Large intestine (tissue), 3 donors: ENCODE measurements around the gene SLC25A26. TPM values are rescaled to one million over a fixed set of nuclear protein-coding genes. Genes with fewer than 3 reads are reported as not detected.

Experiments used
- DNase-seq, 2 donors: peaks; one replicate each; pipeline versions ENCODE4 v3.0.0 to v3.0.0-alpha.2; 2013
- H3K27ac ChIP-seq: one replicate; pipeline ENCODE4 v1.5.1; 2013; ENCODE audit warnings: low read length
- H3K27me3 ChIP-seq: 2 replicates; pipeline ENCODE4 v1.6.1; 2013; ENCODE audit warnings: low read length; ENCODE audit not compliant: control insufficient read depth, insufficient read depth
- H3K36me3 ChIP-seq: 2 replicates; pipeline ENCODE4 v1.6.1; 2013; ENCODE audit warnings: low read length; ENCODE audit not compliant: control insufficient read depth, insufficient read depth
- H3K4me1 ChIP-seq: one replicate; pipeline ENCODE4 v1.6.1; 2013; ENCODE audit warnings: low read length; ENCODE audit not compliant: control insufficient read depth, insufficient read depth
- H3K4me3 ChIP-seq: one replicate; pipeline ENCODE4 v1.5.1; 2013; ENCODE audit warnings: low read length
- H3K9me3 ChIP-seq: one replicate; pipeline ENCODE4 v1.6.1; 2013; ENCODE audit warnings: mild to moderate bottlenecking, low read depth, low read length, moderate library complexity; ENCODE audit not compliant: control insufficient read depth
- WGBS: methylation state at CpG from one replicate; pipeline ENCODE4 v1.1.5; 2013; ENCODE audit warnings: low lambda C conversion rate; ENCODE audit not compliant: insufficient coverage; 5-methylcytosine and 5-hydroxymethylcytosine counted together
- polyA plus RNA-seq: library from polyadenylated mRNA; unstranded; fragments of 120-200 nt; gene quantifications from one replicate; pipeline ENCODE4 v1.2.1, GENCODE V29; 2013

The SLC25A26 gene
- polyA plus RNA-seq, 1 donor = 19.9 TPM

DNA sequence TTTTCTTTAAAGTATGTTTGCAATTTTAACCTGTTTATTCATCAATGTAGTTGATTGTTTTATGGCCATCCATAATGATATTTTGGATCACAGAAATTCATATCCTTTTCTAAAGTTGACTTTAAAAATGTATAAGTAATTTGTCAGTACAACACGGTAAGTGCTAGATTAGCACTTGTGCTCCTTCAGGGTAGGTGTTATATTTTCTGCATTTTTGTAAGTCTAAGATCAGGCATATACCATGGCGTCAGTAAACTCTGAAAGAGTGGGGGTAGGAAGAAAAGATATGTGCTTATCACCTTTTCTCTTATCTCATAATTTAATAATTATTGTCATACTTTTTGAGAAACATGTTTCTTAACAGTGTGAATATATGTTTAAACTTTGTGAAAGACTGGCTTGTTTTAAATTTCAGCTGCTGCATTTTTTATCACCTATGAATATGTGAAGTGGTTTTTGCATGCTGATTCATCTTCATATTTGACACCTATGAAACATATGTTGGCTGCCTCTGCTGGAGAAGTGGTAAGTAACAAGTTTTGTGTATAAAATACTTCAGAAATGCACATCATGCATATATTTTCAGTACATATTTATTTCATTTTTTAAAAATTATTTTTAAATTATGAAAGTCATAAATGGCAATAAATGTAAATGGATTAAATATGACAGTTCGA, 22.1 kb downstream of the SLC25A26 start:
- DNase-seq = no peak

DNA sequence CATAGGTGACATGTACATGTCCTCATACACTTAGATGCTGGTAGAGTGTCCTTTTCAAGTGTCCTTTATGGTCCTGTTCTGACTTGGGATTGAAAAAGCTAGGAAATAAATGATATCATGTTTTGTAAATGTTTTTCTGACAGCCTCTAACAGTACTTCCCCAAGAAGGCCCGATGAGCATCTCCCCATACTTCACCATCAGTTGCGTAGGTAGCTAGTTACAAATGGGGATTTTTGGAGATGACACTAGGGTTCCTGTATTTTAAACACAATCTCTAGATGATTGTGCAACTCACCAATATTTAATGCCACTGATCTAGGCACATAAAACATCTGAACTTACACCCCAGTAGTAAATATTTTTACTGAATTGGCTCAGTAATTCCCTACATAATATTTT, 27.8 kb downstream of the SLC25A26 start:
- WGBS = no CpG with 5 or more reads among the region's 2 CpGs
- H3K9me3 ChIP-seq = no peaks in the 10 kb centered on the region
- no peak overlapping the region for H3K27ac ChIP-seq
- H3K36me3 ChIP-seq = peaks cover 18% of the 10 kb centered on the region
- no peaks in the 10 kb centered on the region for H3K27me3 ChIP-seq
- DNase-seq = no peak
- no peaks in the 10 kb centered on the region for H3K4me1 ChIP-seq
- H3K4me3 ChIP-seq = no peak overlapping the region

More for the DNA sequence above, 22.1 kb downstream of the SLC25A26 start:
- Histone ChIP-seq H3K36me3 (peaks cover 21% of the 10 kb centered on the region), H3K4me1 (no peaks in the 10 kb centered on the region), H3K9me3 (no peaks in the 10 kb centered on the region), H3K4me3 (no peak overlapping the region), H3K27me3 (no peaks in the 10 kb centered on the region), H3K27ac (no peak overlapping the region)
- WGBS = 93% methylated on average over 3 of the region's 3 CpGs

DNA sequence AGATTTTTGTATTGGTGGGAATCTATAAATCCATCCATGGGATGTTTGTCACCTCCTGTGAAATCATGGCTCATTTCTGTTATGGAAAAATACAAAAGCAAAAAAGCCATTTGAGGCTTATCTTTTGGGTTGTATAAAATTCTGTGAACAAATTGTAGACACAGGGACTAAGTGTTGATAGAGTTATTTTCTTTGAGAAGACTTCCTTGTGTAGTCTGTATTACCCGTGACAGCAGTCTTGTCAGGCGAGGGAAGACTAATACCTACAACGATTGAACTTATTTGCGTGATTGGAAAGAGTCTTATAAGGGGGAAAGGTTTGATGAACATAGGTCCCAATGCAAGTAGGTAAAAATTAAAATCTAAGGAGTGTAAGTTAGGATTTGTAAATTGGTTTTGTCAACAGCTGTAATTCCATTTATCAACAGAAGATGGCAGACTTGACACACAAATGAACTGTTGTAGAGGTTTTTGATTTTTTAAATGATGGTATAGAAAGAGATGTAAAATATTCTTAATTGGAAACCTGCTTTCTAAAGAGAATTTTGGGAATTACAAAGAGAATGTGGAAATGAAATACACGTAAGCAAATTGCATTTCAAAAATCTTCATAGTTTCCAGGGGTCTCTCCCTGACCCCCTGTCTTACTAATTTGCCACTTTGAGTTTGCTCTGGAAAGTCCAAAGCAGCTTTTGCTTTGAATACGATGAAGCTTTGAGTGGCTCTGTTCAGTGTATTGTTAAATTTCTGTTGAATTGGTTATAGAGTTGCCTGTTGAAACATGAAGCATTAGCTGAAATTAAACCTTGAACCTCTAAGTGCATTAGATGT, 33.2 kb downstream of the SLC25A26 start:
- H3K9me3 ChIP-seq = no peaks in the 10 kb centered on the region
- no peaks in the 10 kb centered on the region for H3K4me1 ChIP-seq
- no peaks in the 10 kb centered on the region for H3K27me3 ChIP-seq
- DNase-seq = peak; percentile 10 to 48
- H3K36me3 ChIP-seq = peaks cover 14% of the 10 kb centered on the region
- H3K4me3 ChIP-seq = no peak overlapping the region
- 0% methylated on average over 2 of the region's 6 CpGs for WGBS
- no peak overlapping the region for H3K27ac ChIP-seq

DNA sequence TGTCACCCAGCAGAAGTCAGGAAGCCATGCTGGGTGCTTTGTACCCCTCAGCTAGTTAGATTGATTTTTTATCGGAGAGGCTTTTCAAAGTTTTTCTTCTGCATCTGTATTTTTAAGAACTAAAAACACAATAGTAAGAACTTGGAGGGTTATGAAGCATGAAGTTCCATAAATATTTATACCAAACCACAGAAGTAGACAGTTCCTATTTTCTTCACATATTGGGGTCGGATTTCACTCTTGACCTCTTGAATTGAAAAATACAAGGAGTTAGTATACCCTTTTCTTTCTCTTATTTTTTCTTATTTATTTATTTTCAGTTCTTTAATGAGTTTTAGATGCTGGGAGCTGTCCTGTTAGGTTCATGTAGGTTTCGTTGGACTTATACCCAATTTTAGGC, 35.1 kb downstream of the SLC25A26 start:
- H3K9me3 ChIP-seq = no peaks in the 10 kb centered on the region
- no peak for DNase-seq
- no peak overlapping the region for H3K4me3 ChIP-seq
- H3K36me3 ChIP-seq = peaks cover 9% of the 10 kb centered on the region
- no peaks in the 10 kb centered on the region for H3K4me1 ChIP-seq
- no peak overlapping the region for H3K27ac ChIP-seq
- WGBS = 75% methylated on average over 2 of the region's 3 CpGs
- H3K27me3 ChIP-seq = no peaks in the 10 kb centered on the region

DNA sequence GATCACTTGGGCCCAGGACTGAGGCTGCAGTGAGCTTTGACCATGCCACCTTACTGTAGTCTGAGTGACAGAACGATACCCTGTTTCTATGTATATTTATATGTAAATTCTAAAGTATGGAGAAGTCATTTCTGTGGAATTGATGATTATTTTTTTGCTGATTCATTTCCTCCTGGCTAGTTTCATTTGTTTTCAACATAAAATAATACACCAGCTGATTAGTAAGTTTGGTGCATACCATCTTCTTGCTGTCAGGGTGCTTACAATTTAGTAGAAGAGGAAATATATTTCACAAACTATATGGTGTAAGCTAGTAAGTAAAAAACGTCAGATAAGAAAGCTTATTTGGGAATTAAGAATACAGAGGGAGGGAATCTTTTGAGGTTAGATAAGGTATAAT, 36.0 kb downstream of the SLC25A26 start:
- WGBS = 92% methylated on average over 1 of the region's 2 CpGs
- Histone ChIP-seq H3K9me3 (no peaks in the 10 kb centered on the region), H3K36me3 (peaks cover 7% of the 10 kb centered on the region), H3K27me3 (no peaks in the 10 kb centered on the region), H3K4me1 (no peaks in the 10 kb centered on the region), H3K4me3 (no peak overlapping the region), H3K27ac (no peak overlapping the region)
- DNase-seq = no peak

DNA sequence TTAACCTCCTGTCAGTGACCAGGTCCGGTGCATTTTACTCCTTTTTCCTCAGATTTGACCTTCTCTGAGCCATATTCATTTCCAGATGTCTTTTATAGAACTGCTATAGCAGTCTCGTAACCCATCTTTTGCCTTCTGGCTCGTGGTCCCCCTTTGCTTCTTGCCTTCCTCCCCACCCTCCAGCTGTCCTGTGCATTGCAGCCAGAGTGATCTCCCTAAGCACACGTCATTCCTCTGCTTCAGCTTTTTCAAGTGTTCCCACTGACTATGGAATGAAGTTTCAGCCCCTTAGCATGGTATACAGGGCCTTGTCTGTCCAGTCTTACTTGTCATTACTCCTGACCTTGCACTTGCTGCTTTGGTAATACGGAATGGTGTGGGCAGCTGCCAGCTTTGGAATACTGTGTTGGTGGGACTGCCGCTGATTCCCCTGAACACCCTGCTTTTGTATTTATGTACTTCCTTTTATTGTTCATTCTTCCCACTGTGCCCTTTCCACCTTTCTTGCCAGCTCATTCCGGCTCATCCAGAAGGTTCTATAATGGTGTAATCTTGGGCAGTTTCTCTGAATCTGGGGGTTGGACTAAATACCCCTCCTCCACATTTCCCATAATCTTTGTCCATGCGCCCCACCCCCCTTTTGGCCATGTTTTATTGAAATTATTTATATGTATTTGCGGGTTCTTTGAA, 38.9 kb downstream of the SLC25A26 start:
- Histone ChIP-seq H3K4me3 (no peak overlapping the region), H3K27ac (no peak overlapping the region), H3K27me3 (no peaks in the 10 kb centered on the region), H3K4me1 (no peaks in the 10 kb centered on the region), H3K9me3 (no peaks in the 10 kb centered on the region), H3K36me3 (peaks cover 13% of the 10 kb centered on the region)
- DNase-seq = no peak
- 100% methylated on average over 1 of the region's 9 CpGs for WGBS

DNA sequence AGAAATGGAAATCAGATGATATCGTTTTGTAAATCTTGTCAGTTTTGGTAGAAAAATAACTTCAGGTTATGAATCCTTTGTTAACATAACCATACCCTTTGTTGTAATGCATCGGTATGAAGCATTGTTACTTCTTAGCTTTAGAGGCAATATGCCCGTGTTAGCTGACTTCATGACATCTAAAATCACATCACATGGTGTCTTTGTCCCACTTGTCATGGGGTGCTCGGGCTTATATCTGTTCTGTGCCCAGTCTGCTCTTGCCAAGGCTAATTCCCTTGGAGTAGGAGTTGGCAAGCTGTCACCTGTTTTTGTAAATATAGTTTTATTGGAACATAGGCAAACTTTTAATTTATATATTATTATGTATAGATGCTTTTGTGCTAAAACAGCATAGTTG, 39.6 kb downstream of the SLC25A26 start:
- 86% methylated on average over 1 of the region's 4 CpGs for WGBS
- no peak for DNase-seq

DNA sequence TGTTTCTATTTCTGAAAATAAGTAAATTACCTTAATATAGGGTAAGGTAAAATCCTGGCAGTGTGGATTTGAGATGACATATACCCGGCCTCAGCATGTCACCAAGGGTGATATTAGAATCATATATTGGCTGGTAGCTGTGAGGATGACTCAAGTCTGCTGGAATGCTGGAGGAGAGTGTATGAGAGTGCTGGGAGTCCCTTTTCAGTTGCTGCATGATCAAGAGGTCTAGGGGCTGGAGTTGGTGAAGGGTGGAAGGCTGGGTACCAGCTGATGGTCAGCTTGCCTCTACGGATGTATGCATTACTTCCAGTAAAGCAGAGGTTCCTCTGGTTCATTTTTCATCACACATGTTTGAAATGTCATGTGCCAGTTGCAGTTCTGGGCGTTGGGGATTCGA, 40.6 kb downstream of the SLC25A26 start:
- WGBS = 100% methylated on average over 1 of the region's 4 CpGs
- peaks cover 14% of the 10 kb centered on the region for H3K36me3 ChIP-seq
- H3K4me3 ChIP-seq = no peak overlapping the region
- H3K27ac ChIP-seq = no peak overlapping the region
- H3K9me3 ChIP-seq = no peaks in the 10 kb centered on the region
- no peak for DNase-seq
- H3K27me3 ChIP-seq = no peaks in the 10 kb centered on the region
- H3K4me1 ChIP-seq = no peaks in the 10 kb centered on the region

More for the DNA sequence above, 39.6 kb downstream of the SLC25A26 start:
- Histone ChIP-seq H3K27ac (no peak overlapping the region), H3K36me3 (peaks cover 14% of the 10 kb centered on the region), H3K4me3 (no peak overlapping the region), H3K9me3 (no peaks in the 10 kb centered on the region), H3K27me3 (no peaks in the 10 kb centered on the region), H3K4me1 (no peaks in the 10 kb centered on the region)

DNA sequence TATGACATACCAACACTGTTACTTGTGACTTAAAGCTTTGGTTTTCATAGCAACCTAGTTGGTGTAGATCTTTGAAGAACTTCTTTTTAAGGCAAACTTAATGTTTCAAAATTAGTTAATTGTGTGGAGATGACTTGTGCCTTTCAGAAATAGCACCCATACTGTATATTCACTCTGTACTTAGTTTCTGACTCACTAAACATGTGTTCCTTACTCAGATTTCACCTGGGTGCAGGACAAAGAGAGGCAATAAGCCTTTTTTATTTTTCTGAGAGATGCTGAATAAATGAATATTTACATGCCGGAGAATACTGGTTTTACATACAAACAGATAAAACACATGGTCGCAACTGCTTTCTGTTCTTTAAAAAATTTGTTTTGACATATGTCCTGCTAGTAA, 44.8 kb downstream of the SLC25A26 start:
- no peaks in the 10 kb centered on the region for H3K27me3 ChIP-seq
- H3K9me3 ChIP-seq = no peaks in the 10 kb centered on the region
- no peak overlapping the region for H3K27ac ChIP-seq
- H3K4me3 ChIP-seq = no peak overlapping the region
- H3K4me1 ChIP-seq = no peaks in the 10 kb centered on the region
- WGBS = 87% methylated on average over 2 of the region's 2 CpGs
- H3K36me3 ChIP-seq = peaks cover 8% of the 10 kb centered on the region
- no peak for DNase-seq

DNA sequence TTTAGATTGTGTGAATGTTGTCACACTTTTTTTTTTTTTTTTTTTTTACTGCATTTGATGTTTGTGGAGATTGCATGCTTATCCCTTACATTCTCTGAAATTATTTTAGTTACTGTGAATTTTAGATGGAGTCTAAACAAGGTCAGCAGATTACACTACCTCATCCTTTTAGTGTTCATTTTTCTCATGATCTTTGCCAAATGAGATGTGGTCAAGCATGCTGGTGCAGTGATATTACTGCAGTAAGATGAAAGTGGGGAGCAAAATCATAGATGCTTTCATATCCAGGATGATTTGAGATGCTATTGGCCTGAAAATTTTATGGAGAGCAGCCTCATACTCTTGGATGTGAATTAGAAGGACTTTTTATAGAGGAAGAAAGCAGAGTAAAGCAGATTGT, 45.8 kb downstream of the SLC25A26 start:
- Histone ChIP-seq H3K27ac (no peak overlapping the region), H3K9me3 (no peaks in the 10 kb centered on the region), H3K36me3 (peaks cover 8% of the 10 kb centered on the region), H3K27me3 (no peaks in the 10 kb centered on the region), H3K4me1 (no peaks in the 10 kb centered on the region), H3K4me3 (no peak overlapping the region)
- DNase-seq = no peak
